GM18907 (cell line): Measurements from ENCODE around the gene PHF10.
"Not testable (repeated sequence)": the region's sequence is repeated elsewhere in the genome, so short reads cannot be mapped to it uniquely, and the experiment has no call there.

Experiments
- ATAC-seq: cut with Tn5 transposase; IDR thresholded peaks from one replicate; pipeline ENCODE4 v1.9.1; 2021; ENCODE audit warnings: mild to moderate bottlenecking, moderate library complexity; ENCODE audit not compliant: unreplicated experiment

Gene PHF10

DNA sequence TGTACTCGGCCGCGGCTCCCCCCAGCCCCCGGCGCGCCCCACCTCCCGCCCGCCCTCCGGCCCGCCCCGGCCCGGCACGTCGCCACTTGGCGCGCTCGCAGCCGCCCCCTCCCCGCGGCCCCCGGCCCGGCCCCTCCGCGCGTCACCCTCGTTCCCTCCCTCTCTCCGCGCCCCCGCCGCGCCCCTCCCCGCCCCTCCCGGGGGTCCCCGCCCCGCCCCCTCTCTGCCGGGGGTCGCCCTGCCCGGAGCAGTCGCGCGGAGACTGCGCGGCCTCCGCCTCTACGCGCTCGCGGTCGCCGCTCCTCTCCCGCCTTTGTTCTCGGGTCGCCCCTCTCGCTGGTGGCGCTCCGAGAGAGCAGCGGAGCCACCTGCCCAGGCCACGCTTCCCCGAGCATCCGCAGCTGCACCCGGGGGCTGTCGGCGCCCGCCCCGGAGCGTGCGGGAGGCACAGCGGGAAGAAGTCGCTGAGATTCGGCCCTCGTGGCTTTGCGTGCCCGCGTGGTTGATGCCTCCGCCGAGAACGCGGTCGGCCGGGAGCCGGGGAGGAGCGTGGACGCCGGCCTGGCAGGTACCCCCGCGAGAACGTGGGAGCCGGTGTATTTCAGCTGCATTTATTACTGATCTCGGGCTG lies at the start of gene PHF10:
Gene PHF10, minus strand, starts transcription at position 7 of the 631 bp plus-strand sequence. CDS start 569 bp downstream, outside the sequence.
- ATAC-seq: peak; percentile 43

DNA sequence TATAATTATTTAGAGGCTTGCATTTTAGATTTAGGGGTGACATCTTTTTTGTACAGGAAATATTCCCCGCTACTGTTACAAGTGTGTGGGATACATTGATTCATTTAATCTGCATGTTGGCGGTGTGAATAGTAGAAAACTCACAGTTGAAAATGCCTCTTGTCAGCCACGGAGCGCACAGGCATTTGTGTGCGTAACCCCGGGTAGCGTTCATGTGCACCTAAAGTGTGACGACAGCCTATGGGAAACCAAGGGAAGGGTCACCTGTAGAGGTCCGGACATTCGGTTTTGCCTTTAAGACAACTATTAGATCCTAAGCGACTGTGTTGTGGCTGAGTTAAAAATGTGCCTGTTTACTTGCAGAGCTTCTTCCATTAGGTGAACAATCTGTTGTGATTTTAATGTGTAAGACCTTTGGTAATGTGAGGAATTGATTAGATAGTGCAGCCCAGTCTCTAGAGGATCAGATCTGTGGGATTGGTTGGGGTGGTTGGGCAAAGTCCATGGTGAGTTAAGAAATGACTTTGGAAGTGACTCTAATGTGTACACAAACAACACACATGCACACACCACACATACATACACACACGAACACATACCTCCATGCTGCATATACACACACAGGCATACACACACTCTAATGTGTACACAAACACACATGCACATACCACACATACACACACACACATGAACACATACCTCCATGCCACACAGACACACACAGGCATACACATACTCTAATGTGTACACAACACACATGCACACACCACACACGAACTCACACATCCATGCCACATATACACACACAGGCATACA lies 42.8 kb upstream of the PHF10 start:
- ATAC-seq: no peak

DNA sequence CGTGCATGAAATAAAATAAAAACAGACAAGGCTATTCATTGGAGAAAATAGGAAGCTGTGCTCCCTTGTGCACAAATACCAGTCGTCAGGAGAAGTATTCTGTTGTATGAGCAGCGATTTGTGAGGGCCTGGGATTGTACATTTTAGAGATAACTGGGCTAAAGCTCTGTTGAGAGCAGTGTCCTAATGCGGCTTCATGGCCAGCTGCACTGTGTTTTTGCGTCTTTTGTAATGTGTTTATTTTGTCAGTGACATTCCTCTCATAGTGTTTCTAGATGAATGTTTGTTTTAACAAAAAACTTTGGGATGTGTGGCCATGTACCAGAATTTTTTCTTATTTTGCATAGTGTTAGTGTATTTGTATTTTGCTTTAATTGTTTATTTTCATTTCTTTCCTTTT lies 41.9 kb upstream of the PHF10 start:
- no peak for ATAC-seq

DNA sequence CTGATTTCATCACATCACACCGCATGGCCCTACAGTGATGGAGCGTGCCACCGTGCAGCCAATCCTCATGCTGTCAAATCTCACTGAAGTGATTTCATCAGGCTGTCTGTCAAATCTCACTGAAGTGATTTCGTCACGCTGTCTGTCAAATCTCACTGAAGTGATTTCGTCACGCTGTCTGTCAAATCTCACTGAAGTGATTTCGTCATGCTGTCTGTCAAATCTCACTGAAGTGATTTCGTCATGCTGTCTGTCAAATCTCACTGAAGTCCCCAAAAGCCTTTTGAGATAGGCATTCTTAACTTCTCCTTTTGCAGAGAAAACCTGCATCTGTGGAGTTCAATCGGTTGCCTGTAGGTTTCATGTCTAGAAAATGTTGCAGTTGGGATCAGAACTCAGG lies 41.5 kb upstream of the PHF10 start:
- not testable (repeated sequence) for ATAC-seq

GRCh38 chr6:169763881-169764280 lies 39.6 kb upstream of the PHF10 start:
- ATAC-seq: no peak

GRCh38 chr6:169763308-169763707 lies 39.0 kb upstream of the PHF10 start:
- no peak for ATAC-seq

DNA sequence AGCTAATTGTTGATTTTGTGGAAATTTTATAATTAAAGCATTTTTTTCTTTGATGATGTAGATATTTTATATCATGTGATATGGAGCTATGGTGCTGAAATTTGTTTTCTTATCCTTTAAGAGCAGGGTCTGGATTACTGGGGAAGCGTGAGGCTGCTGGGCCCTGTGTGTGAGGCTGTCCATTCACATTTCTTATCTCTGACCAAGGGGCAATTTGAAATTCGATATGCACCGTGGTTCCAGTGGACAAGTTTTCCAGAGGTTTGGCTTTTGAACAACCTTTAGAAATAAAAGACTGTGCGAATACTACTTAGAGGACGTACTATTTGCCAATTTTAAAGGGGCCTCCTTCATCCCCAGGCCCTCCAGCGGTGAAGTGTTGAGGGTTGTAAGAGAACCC lies 30.9 kb upstream of the PHF10 start:
- ATAC-seq: no peak

DNA sequence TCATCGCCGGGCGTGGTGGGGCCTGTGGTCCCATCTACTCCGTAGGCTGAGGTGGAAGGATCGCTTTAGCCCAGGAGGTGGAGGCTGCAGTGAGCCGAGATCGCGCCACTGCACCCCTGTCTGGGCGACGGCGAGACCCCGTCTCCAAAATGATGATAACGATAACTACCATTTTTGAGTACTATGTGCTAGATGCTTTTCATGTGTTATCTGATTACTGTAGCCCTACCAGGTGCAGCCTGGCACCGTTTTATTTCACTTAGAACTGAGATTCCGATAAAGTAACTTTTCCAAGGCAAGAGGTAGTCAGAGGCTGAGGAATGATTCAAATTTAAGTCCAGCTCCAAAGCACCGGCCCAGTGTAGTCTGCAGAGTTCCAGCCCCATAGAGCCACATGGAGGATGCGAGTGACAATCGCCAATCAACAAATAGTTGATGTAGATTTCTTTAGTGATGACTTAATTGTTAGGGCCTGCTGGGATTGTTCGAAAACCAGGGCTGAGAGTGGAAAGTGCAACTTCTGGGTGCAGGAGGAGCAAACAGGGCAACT lies 27.8 kb upstream of the PHF10 start:
- no peak for ATAC-seq

GRCh38 chr6:169751242-169752073 lies 27.2 kb upstream of the PHF10 start, which contains the start of the genes DYNLT2 and ERMARD:
Gene DYNLT2 (minus strand): TSS chr6:169751572. CDS start chr6:169751458, 114 bp downstream.
Gene ERMARD (plus strand): TSS chr6:169751622. CDS start chr6:169751658, 36 bp downstream.
- ATAC-seq: peak; percentile 96

GRCh38 chr6:169746556-169746955 lies 22.3 kb upstream of the PHF10 start:
- ATAC-seq: no peak

GRCh38 chr6:169745405-169745804 lies 21.1 kb upstream of the PHF10 start:
- ATAC-seq: no peak

- no peak for ATAC-seq
Measured at GRCh38 chr6:169741344-169741743, 17.0 kb upstream of the PHF10 start.

- ATAC-seq: no peak
Measured at GRCh38 chr6:169738976-169739529, 14.8 kb upstream of the PHF10 start.

DNA sequence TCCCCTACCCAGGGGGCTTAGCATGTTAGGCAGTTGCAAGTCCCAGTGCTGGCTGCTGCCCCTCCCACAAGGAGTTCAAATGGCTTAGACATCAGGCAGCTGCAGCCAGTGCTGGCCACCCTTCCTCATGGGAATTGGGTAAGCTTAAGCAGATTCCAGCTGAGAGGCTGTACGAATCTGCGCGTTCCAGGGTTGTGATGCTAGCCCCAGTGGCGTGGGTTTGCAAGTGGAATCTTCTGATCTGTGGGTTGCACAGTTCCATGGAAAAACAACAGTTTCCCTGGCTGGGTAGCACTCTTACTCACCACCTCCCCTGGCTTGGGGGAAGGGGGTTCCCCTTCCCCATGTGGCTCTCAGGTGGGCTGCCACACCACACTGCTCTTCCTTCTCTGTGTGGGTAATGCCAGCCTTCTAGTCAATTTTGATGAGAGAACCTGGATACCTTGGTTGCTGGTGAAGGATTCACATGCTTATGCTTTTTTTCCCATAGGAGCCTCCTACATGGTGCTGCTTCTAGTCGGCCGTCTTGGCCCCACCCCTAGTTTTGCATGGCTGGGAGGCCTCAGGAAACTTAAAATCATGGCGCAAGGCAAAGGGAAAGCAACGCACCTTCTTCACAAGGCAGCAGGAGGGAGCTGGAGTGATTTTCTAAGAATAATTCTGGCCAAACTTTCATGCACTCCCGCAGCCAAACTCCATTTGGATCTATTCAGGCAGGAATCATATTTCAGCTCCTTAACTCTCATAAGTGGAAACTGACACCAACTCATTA lies 14.1 kb upstream of the PHF10 start:
- no peak for ATAC-seq

GRCh38 chr6:169729961-169730360 lies 5.7 kb upstream of the PHF10 start:
- no peak for ATAC-seq

GRCh38 chr6:169726963-169727362 lies 2.7 kb upstream of the PHF10 start:
- ATAC-seq: no peak

DNA sequence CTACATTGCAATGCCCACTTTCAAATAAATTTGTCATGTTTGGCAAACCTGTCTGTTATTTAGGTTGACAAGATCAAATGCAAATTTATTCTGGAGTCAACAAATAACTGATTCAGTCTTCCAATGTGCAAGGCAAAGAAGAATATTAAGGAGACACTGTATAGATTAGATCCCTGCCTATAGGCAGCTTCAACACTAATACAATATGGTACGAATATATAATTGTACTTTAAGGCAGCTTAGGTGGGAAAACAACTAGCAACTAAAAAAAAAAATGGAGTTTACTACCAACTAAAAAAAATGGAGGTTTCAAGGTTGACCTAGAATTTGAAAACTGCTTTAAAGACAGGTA lies 1.7 kb upstream of the PHF10 start:
- no peak for ATAC-seq

DNA sequence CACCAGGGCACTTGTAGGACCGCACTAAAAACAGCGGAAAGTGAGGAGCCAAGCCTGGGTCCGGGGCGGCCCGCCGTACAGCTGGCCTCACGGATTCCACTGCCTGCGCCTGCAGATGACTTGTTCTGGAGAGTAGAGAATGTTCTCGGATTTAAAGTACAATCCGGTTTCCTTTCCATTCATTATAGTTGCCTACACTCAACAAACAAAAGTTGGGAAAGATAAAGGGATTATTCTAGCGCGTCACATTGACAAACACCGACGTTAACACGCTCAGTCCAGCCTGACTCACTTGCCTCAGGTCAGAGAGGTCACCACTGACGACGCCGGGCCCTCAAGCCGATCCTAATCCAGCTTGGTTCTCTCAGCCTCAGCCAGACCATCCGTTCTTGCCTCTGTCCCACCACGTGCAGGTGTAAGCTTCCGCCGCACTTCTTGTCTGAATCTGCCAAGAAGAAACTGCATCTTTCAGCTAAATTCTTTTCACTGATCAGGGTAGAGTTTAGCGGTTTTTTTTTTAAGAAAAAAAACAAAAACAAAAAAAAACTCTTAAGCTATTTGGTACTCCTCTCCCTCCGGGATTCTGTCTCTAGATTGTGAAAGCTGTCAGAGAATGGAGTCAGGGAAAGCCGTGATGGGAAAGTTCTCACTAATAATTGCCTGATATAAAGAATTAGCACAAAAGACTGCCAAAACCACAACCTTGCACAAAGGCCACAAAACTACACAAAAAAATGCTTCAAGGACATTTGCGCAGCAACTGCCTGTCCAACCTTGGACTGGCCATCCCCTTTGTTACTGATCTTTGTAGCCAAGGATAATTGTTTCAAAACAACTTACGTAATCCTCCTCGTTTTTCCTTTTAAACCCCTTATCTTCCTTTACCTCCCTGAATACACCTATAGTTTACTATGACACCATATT lies 1.1 kb upstream of the PHF10 start:
- ATAC-seq: peak; percentile 27

DNA sequence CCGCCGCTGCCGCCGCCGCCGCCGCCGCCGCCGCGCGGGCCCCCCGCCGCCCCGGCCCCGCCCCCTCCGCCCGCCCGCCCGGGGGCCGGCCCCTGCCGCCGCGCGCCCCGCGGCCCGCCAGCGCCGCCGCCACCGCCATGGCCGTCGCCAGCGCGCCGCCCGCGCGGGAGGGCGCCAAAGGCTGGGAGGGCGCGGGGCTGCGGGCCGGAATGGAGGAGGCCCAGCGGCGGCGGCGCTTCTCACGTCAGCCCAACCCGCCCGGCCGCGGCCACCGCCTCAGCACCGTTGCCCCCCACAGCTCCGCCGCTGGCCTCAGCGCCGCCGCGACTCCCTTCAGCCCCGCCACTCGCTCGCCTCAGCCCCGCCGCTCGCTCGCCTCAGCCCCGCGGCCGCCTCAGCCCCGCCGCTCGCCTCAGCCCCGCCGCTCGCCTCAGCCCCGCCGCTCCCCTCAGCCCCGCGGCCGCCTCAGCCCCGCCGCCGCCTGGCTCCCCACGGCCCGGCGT lies 258 bp downstream of the PHF10 start:
- ATAC-seq: peak; percentile 38
